ENCODE data around the gene KCTD8.

Gene KCTD8

GRCh38 chr4:44160776-44161367 lies 287.7 kb downstream of the KCTD8 start:
- H3K4me3 ChIP-seq (ENCODE audit: low read length), result no peak overlapping the region
- H3K27ac ChIP-seq (ENCODE audit: low read depth, low read length), result no peak overlapping the region
- no peaks in the 10 kb centered on the region for H3F3A ChIP-seq (ENCODE audit: control insufficient read depth, insufficient read depth)
- H3K4me1 ChIP-seq (ENCODE audit: control insufficient read depth, low read length), result no peaks in the 10 kb centered on the region
- H3K9me3 ChIP-seq (ENCODE audit: control insufficient read depth, insufficient read depth, low read length), result no peaks in the 10 kb centered on the region
- H3K36me3 ChIP-seq (ENCODE audit: control insufficient read depth, low read length), result no peaks in the 10 kb centered on the region
- H3K9me2 ChIP-seq (replicated peaks; ENCODE audit: control insufficient read depth, low read length), result no peaks in the 10 kb centered on the region
- TF ChIP-seq EZH2phosphoT487 (IDR thresholded peaks at IDR 0.05; ENCODE audit: borderline replicate concordance, low read length), result no peak
- no peak for TF ChIP-seq CTCF (IDR thresholded peaks at IDR 0.05; ENCODE audit: low read depth, low read length, poor library complexity, severe bottlenecking)
- H3K4me2 ChIP-seq (ENCODE audit: low read length), result no peak overlapping the region
- H3K27me3 ChIP-seq (ENCODE audit: control insufficient read depth, low read length), result no peaks in the 10 kb centered on the region
- no peaks in the 10 kb centered on the region for H3K79me2 ChIP-seq (ENCODE audit: control insufficient read depth, low read length)
- H4K20me1 ChIP-seq (ENCODE audit: control insufficient read depth, insufficient read depth, low read depth, low read length), result no peaks in the 10 kb centered on the region

GRCh38 chr4:44159991-44160390 lies 288.6 kb downstream of the KCTD8 start:
- no peaks in the 10 kb centered on the region for H3K9me3 ChIP-seq (ENCODE audit: control insufficient read depth, insufficient read depth, low read length)
- H3K27ac ChIP-seq (ENCODE audit: low read depth, low read length), result no peak overlapping the region
- TF ChIP-seq EZH2phosphoT487 (IDR thresholded peaks at IDR 0.05; ENCODE audit: borderline replicate concordance, low read length) (no peak), CTCF (IDR thresholded peaks at IDR 0.05; ENCODE audit: low read depth, low read length, poor library complexity, severe bottlenecking) (no peak)
- H3K4me2 ChIP-seq (ENCODE audit: low read length), result no peak overlapping the region
- no peaks in the 10 kb centered on the region for H3F3A ChIP-seq (ENCODE audit: control insufficient read depth, insufficient read depth)
- no peaks in the 10 kb centered on the region for H3K79me2 ChIP-seq (ENCODE audit: control insufficient read depth, low read length)
- no peaks in the 10 kb centered on the region for H3K4me1 ChIP-seq (ENCODE audit: control insufficient read depth, low read length)
- H3K27me3 ChIP-seq (ENCODE audit: control insufficient read depth, low read length), result no peaks in the 10 kb centered on the region
- H4K20me1 ChIP-seq (ENCODE audit: control insufficient read depth, insufficient read depth, low read depth, low read length), result no peaks in the 10 kb centered on the region
- H3K9me2 ChIP-seq (replicated peaks; ENCODE audit: control insufficient read depth, low read length), result no peaks in the 10 kb centered on the region
- H3K4me3 ChIP-seq (ENCODE audit: low read length), result no peak overlapping the region
- H3K36me3 ChIP-seq (ENCODE audit: control insufficient read depth, low read length), result no peaks in the 10 kb centered on the region

GRCh38 chr4:44157611-44158277 lies 290.9 kb downstream of the KCTD8 start:
- Histone ChIP-seq H4K20me1 (ENCODE audit: control insufficient read depth, insufficient read depth, low read depth, low read length) (no peaks in the 10 kb centered on the region), H3K27me3 (ENCODE audit: control insufficient read depth, low read length) (no peaks in the 10 kb centered on the region), H3K4me3 (ENCODE audit: low read length) (no peak overlapping the region), H3K9me2 (replicated peaks; ENCODE audit: control insufficient read depth, low read length) (no peaks in the 10 kb centered on the region), H3K4me1 (ENCODE audit: control insufficient read depth, low read length) (no peaks in the 10 kb centered on the region), H3F3A (ENCODE audit: control insufficient read depth, insufficient read depth) (no peaks in the 10 kb centered on the region), H3K9me3 (ENCODE audit: control insufficient read depth, insufficient read depth, low read length) (no peaks in the 10 kb centered on the region), H3K36me3 (ENCODE audit: control insufficient read depth, low read length) (no peaks in the 10 kb centered on the region), H3K79me2 (ENCODE audit: control insufficient read depth, low read length) (no peaks in the 10 kb centered on the region), H3K27ac (ENCODE audit: low read depth, low read length) (no peak overlapping the region), H3K4me2 (ENCODE audit: low read length) (no peak overlapping the region)
- TF ChIP-seq EZH2phosphoT487 (IDR thresholded peaks at IDR 0.05; ENCODE audit: borderline replicate concordance, low read length) (no peak), CTCF (IDR thresholded peaks at IDR 0.05; ENCODE audit: low read depth, low read length, poor library complexity, severe bottlenecking) (no peak)
